Lower leg skin (tissue), 4 donors: Measurements from ENCODE around the gene CHIA. TPM values are rescaled to one million over a fixed set of nuclear protein-coding genes. Genes with fewer than 3 reads are reported as not detected.

Source experiments
- DNase-seq, 2 donors: peaks; one replicate each; pipeline ENCODE4 v3.0.0-alpha.2; 2019; ENCODE audit warnings: low spot score in 2 of 2
- H3K4me3 ChIP-seq: fragments of 200-600 bp; sonication (generic); 2 replicates; pipeline ENCODE4 v1.5.1; 2017; ENCODE audit warnings: mild to moderate bottlenecking, low read depth; ENCODE audit not compliant: poor library complexity, severe bottlenecking
- POLR2A ChIP-seq, 2 donors: fragments of 450-650 bp; IDR thresholded peaks; one replicate each; pipeline ENCODE4 v1.6.1; 2016 to 2017; ENCODE audit warnings: antibody characterized with exemption in 2 of 2, mild to moderate bottlenecking in 1 of 2, moderate library complexity in 1 of 2
- WGBS, 2 donors: methylation state at CpG; one replicate each; pipeline ENCODE4 v1.1.5; 2018; 5-methylcytosine and 5-hydroxymethylcytosine counted together
- intact Hi-C: fragments of 100-400 bp; cut with DNase I; formaldehyde crosslinking; loops from one replicate; pipeline ENCODE4 v1.15.0; 2023; ENCODE audit warnings: low total_unique reads
- total RNA-seq, 4 donors: library from RNA; depleted of rRNA; stranded (reverse); fragments of >200 nt; gene quantifications; one replicate each; pipeline ENCODE4 v1.1.0, GENCODE V29; 2016
- TF ChIP-seq, protein P1 (sequence below), 3 donors: fragments of 450-650 bp; IDR thresholded peaks; one replicate each; pipeline ENCODE4 v1.5.1; 2016; ENCODE audit warnings: antibody characterized with exemption in 3 of 3, mild to moderate bottlenecking in 3 of 3, moderate library complexity in 2 of 3

The CHIA gene
- total RNA-seq, 4 donors from 2014 or later, result not detected

- no peak for DNase-seq
- no peak overlapping the region for H3K4me3 ChIP-seq
- intact Hi-C loops, result no loop called here
- WGBS, 2 donors, result 76 to 80% methylated on average over 8 of the region's 8 CpGs
- TF ChIP-seq, protein P1, sequence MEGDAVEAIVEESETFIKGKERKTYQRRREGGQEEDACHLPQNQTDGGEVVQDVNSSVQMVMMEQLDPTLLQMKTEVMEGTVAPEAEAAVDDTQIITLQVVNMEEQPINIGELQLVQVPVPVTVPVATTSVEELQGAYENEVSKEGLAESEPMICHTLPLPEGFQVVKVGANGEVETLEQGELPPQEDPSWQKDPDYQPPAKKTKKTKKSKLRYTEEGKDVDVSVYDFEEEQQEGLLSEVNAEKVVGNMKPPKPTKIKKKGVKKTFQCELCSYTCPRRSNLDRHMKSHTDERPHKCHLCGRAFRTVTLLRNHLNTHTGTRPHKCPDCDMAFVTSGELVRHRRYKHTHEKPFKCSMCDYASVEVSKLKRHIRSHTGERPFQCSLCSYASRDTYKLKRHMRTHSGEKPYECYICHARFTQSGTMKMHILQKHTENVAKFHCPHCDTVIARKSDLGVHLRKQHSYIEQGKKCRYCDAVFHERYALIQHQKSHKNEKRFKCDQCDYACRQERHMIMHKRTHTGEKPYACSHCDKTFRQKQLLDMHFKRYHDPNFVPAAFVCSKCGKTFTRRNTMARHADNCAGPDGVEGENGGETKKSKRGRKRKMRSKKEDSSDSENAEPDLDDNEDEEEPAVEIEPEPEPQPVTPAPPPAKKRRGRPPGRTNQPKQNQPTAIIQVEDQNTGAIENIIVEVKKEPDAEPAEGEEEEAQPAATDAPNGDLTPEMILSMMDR (IDR thresholded peaks at IDR 0.05), result no peak
- no peak for TF ChIP-seq POLR2A (IDR thresholded peaks at IDR 0.05)
Observed at GRCh38 chr1:111251570-111251969, 39.1 kb upstream of the CHIA start.

DNA sequence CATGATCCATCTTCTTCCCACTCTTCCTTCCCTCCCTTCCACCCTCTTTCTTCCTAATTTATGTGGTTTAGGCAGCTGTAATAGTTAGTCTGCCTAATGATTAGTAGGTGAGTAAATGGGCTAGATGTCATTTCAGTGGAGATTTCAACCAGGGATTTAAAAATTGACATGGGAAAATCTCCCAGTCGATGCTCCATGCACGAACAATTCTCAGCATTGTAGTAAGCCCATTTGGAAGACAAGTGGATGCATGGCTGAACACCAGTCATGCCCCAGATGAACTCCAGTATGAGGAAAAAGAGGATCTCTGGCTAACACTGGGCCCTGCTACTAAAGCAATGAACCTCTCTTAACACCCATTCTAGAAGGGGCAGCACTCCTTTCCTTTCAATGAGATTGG is 37.9 kb upstream of the CHIA start:
- DNase-seq, result no peak
- TF ChIP-seq, protein P1 (IDR thresholded peaks at IDR 0.05), result no peak
- no peak for TF ChIP-seq POLR2A (IDR thresholded peaks at IDR 0.05)
- intact Hi-C loops, result no loop called here
- H3K4me3 ChIP-seq, result no peak overlapping the region
- 90% methylated on average over 2 of the region's 2 CpGs for WGBS, 2 donors

GRCh38 chr1:111253876-111254275 is 36.8 kb upstream of the CHIA start:
- no peak overlapping the region for H3K4me3 ChIP-seq
- TF ChIP-seq, protein P1 (IDR thresholded peaks at IDR 0.05), result no peak
- no peak for TF ChIP-seq POLR2A (IDR thresholded peaks at IDR 0.05)
- intact Hi-C loops, result no loop called here
- WGBS, 2 donors, result 64 to 70% methylated on average over 1 of the region's 1 CpG
- DNase-seq, result no peak

DNA sequence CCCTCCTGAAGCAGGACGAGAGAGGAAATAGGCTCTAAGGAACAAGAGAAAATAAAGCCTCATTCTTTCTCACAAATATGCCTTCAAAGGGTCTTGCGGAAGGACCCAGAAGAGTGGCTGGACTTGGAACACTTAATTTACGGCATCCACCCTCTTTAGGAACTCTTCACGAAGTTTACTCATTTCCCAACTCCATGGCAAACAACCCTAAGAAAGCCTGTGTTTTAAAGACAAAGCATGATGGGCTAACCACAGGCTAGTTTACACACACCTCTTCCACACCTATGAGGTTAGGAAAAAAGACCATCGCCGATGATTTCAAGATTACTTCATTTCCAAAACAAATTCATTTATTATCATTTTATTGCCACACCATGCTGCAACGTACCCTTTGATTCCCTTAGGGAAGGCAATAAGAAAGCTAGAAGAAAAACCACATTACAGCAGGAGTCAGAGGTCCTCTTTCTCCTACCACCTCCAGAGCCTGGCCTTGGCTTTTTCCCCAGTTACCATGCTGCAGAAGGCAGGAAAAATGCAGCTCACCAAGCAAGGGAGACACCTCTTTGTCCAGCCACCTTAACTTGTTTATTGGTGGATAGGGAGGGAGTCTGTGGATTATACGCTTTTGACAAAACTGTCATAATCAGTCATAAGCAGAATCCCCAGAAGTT is 33.5 kb upstream of the CHIA start:
- DNase-seq, result no peak
- intact Hi-C loops, result no loop called here
- no peak overlapping the region for H3K4me3 ChIP-seq
- no peak for TF ChIP-seq POLR2A (IDR thresholded peaks at IDR 0.05)
- TF ChIP-seq, protein P1 (IDR thresholded peaks at IDR 0.05), result no peak
- 75 to 82% methylated on average over 8 of the region's 8 CpGs for WGBS, 2 donors

GRCh38 chr1:111267801-111268508 is 22.7 kb upstream of the CHIA start:
- intact Hi-C loops, result no loop called here

More at GRCh38 chr1:111267801-111268508, 22.7 kb upstream of the CHIA start:
- 69 to 75% methylated on average over 4 of the region's 4 CpGs for WGBS, 2 donors
- no peak overlapping the region for H3K4me3 ChIP-seq
- DNase-seq, result no peak
- TF ChIP-seq, protein P1 (IDR thresholded peaks at IDR 0.05), result no peak
- no peak for TF ChIP-seq POLR2A (IDR thresholded peaks at IDR 0.05)
